HG02852 (cell line): ENCODE data around the gene TNXB.
"Not testable (repeated sequence)": the region's sequence is repeated elsewhere in the genome, so short reads cannot be mapped to it uniquely, and the experiment has no call there.

Experiments
- ATAC-seq: cut with Tn5 transposase; IDR thresholded peaks from one replicate; pipeline ENCODE4 v1.9.1; 2021; ENCODE audit warnings: mild to moderate bottlenecking, moderate library complexity; ENCODE audit not compliant: unreplicated experiment

Gene TNXB

GRCh38 chr6:32005991-32006529 is 103.1 kb downstream of the TNXB start:
- not testable (repeated sequence) for ATAC-seq

- not testable (repeated sequence) for ATAC-seq
Measured at GRCh38 chr6:32005538-32005880, 103.6 kb downstream of the TNXB start.

- ATAC-seq: not testable (repeated sequence)
Measured at GRCh38 chr6:32004864-32005537, 104.1 kb downstream of the TNXB start.

- ATAC-seq: not testable (repeated sequence)
Measured at GRCh38 chr6:32004393-32004792, 104.7 kb downstream of the TNXB start.

- not testable (repeated sequence) for ATAC-seq
Measured at GRCh38 chr6:32003301-32003700, 105.8 kb downstream of the TNXB start.

GRCh38 chr6:32002546-32003268 is 106.4 kb downstream of the TNXB start:
- not testable (repeated sequence) for ATAC-seq

- ATAC-seq: not testable (repeated sequence)
Measured at GRCh38 chr6:31996385-31996784, 112.8 kb downstream of the TNXB start.

GRCh38 chr6:31994421-31994820 is 114.7 kb downstream of the TNXB start:
- not testable (repeated sequence) for ATAC-seq
